HUDEP-2 (cell line): ENCODE data around the gene PLAC9.

Experiments used
- DNase-seq, 76 experiments: peaks; one replicate each; lab custom pipeline; 2025; ENCODE audit not compliant: unreplicated experiment in 76 of 76; lab: John Stamatoyannopoulos, UW

The PLAC9 gene

GRCh38 chr10:80177781-80178636 lies 45.5 kb downstream of the PLAC9 start:
- DNase-seq = no peak

GRCh38 chr10:80182986-80183385 lies 50.5 kb downstream of the PLAC9 start:
- DNase-seq = no peak

GRCh38 chr10:80183436-80183835 lies 50.9 kb downstream of the PLAC9 start:
- no peak for DNase-seq

- DNase-seq = no peak
Observed at GRCh38 chr10:80184291-80184690, 51.8 kb downstream of the PLAC9 start.

GRCh38 chr10:80185578-80186299 lies 53.2 kb downstream of the PLAC9 start:
- no peak for DNase-seq

- DNase-seq = no peak
Observed at GRCh38 chr10:80186364-80187012, 54.0 kb downstream of the PLAC9 start.

GRCh38 chr10:80187060-80187459 lies 54.5 kb downstream of the PLAC9 start:
- no peak for DNase-seq

GRCh38 chr10:80187465-80188409 lies 55.2 kb downstream of the PLAC9 start:
- peak in 50 of 76 experiments; percentile 14 to 85 (median 46) for DNase-seq

GRCh38 chr10:80188713-80189112 lies 56.2 kb downstream of the PLAC9 start:
- DNase-seq = no peak

GRCh38 chr10:80191589-80192270 lies 59.2 kb downstream of the PLAC9 start:
- DNase-seq = no peak

GRCh38 chr10:80192553-80192952 lies 60.0 kb downstream of the PLAC9 start:
- no peak for DNase-seq

GRCh38 chr10:80194373-80195045 lies 62.0 kb downstream of the PLAC9 start:
- no peak for DNase-seq
